SW480 (cell line): ENCODE data around the gene PRDM7.
A peak's percentile ranks its signal among the peaks of the same experiment; 100 is the strongest.
"Not testable (repeated sequence)": the region's sequence is repeated elsewhere in the genome, so short reads cannot be mapped to it uniquely, and the experiment has no call there.

Experiments used
- DNase-seq: peaks from one replicate; pipeline ENCODE4 v3.0.0-alpha.2; 2016; ENCODE audit warnings: low spot score

PRDM7 gene

GRCh38 chr16:90072442-90073105 lies 4.6 kb downstream of the PRDM7 start:
- no peak for DNase-seq

GRCh38 chr16:90070440-90070839 lies 6.7 kb downstream of the PRDM7 start:
- no peak for DNase-seq

- no peak for DNase-seq
These were observed 15.7 kb downstream of the PRDM7 start for GRCh38 chr16:90061437-90061836.

DNA sequence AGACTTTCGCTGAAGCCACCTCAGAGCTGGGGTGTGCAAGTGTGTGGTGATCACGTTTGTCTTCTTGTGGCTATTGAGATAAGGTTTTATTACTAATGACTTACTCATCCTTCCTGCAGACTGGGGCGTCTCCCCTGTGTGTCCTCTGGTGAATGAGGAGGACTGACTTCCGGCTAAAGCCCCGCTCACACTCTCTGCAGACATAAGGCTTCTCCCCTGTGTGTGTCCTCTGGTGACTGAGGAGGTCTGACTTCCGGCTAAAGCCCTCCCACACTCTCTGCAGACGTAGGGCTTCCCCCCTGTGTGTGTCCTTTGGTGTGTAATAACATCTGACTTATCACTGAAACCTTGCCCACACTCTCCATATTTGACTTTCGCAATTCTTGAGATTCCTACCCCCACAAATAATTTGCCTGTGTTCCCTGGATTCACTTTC lies 19.4 kb downstream of the PRDM7 start:
- DNase-seq = peak; percentile 56

GRCh38 chr16:90056521-90056920 lies 20.6 kb downstream of the PRDM7 start:
- not testable (repeated sequence) for DNase-seq

DNA sequence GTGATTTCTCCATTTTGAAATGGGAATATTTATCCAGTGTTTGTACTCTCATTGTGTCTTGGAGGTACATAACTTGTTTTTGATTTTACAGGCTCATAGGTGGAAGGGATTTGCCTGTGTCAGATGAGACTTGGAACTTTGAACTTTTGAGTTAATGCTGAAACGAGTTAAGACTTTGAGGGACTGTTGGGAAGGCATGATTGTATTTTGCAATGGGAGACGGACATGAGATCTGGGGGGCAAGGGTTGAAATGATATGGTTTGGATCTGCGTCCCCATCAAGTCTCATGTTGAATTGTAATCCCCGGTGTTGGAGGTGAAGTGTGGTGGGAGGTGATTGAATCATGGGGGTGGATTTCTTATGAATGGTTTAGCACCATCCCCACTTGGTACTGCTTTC lies 21.8 kb downstream of the PRDM7 start:
- DNase-seq = no peak

DNA sequence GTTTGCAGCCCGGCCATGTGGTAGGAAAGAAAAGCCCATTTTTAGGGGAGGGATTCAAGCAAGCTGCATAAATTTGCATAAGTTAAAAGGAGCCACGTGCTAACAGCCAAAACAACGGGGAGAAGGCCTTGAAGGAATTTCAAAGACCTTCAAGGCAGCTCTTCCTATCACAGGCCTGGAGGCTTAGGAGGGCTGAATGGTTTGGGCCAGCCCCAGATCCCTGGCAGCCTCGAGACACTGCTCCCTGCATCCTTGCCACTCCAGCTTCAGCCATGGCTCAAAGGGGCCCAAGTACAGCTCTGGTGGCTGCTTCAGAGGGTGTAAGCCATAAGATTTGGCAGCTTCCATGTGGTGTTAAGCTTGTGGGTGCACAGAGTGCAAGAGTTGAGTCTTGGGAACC lies 22.6 kb downstream of the PRDM7 start:
- no peak for DNase-seq

DNA sequence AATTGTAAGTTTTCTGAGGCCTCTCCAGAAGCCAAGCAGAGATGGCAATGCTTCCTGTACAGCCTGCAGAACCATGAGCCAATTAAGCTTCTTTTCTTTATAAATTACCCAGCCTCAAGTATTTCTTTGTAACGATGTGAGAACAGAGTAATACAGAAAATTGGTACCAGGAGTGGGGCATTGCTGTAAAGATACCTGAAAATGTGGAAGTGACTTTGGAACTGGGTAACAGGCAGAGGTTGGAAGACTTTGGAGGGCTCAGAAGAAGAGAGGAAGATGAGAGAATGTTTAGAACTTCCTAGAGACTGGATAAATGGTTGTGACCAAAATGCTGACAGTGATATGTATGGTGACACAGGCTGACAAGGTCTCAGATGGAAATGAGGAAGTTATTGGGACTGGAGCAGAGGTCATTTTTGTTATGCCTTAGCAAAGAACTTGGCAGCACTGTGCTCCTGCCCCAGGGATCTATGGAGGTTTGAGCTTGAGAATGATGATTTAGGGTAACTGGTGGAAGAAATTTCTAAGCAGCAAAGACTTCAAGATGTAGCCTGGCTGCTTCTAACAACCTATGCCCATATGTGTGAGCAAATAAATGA lies 23.1 kb downstream of the PRDM7 start:
- no peak for DNase-seq

GRCh38 chr16:90050969-90051368 lies 26.2 kb downstream of the PRDM7 start:
- DNase-seq = no peak

DNA sequence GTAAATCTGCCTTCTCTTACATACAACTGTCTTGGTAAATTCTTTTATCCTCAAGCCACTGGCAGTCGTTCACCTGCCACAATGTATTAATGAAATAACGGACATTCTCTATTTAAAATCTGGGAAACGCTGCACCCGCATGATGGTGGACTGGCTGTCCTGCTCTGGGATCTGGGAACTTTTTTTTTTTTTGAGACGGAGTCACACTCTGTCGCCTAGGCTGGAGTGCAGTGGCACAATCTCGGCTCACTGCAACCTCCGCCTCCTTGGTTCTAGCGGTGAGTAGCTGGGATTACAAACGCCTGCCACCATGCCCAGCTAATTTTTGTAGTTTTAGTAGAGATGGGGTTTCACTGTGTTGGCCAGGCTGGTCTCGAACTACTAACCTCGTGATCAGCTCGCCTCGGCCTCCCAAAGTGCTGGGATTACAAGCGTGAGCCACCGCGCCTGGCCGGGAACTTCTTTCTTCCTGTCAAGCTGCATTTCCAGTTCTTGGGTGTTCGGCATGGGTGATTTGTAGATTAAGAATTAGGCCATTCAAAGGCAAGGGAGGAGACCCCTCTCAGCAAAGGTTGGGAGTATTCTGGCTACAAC lies 28.3 kb downstream of the PRDM7 start:
- DNase-seq = no peak

GRCh38 chr16:90048347-90048722 lies 28.8 kb downstream of the PRDM7 start:
- DNase-seq = no peak

GRCh38 chr16:90047714-90048346 lies 29.3 kb downstream of the PRDM7 start:
- no peak for DNase-seq

GRCh38 chr16:90046971-90047713 lies 30.0 kb downstream of the PRDM7 start:
- peak; percentile 17 for DNase-seq

DNA sequence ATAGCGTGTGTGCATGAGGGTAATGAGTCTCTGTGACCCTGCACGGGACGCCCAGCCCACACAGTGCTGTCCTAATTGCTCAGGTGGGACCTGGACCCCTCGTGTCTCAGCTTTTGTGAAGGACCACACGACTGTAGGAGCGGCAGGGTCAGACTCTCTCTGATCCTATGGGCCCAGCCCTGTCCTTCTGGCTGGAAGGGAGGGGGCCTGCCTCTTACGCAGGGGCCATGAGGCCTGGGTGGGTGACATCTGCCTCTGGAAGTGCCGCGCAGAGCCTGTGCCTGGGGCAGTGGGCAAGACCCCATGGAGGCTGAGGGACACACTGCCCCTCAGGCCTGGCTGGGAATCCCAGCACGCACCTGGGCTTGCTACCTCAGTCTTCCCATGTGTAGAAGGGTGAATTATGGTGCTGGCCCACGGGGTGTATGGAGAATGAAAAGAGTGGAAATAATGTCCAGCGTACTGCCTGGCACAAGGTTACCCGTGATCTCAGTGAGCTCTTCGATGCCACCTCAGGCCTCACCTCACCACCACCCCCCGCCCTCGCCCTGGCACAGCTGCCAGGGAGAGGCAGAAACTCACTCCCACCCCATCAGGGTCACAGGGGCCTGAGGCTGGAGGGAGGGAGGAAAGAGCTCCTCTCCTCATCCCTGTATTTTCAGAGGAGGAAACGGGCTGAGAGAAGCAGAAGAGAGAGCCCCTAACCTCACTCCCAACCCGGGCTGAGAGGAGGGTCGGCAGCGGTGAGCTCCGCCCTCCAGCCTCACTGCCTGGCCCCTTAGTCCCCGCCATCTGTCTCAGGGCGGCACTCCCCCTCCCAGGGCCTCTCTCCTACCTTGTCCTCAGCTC lies 30.8 kb downstream of the PRDM7 start:
- DNase-seq = no peak

DNA sequence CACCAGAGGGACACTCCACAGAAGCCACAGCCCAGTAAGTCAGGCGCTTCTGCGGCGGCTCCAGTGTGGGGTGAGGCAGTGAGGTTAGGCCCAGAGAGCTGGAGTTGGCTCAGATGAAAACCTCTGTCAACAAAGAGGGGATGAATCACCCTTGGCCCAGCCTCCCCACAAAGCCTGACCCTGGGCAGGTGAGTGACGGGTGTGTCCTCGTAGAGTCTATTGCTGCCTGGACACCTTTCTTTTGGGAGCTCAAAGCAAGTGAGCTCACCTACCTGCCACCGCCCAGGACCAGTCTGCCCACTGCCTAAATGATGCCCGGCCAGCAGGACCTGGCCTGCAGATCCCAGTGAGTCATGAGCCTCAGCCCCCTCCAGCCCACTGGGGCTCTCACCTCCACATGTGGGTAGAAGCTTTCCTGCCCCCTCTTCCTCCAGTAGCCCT lies 33.0 kb downstream of the PRDM7 start:
- DNase-seq = peak; percentile 95

GRCh38 chr16:90043526-90043925 lies 33.6 kb downstream of the PRDM7 start:
- peak; percentile 83 for DNase-seq

- no peak for DNase-seq
These were observed 34.1 kb downstream of the PRDM7 start for GRCh38 chr16:90042946-90043514.

DNA sequence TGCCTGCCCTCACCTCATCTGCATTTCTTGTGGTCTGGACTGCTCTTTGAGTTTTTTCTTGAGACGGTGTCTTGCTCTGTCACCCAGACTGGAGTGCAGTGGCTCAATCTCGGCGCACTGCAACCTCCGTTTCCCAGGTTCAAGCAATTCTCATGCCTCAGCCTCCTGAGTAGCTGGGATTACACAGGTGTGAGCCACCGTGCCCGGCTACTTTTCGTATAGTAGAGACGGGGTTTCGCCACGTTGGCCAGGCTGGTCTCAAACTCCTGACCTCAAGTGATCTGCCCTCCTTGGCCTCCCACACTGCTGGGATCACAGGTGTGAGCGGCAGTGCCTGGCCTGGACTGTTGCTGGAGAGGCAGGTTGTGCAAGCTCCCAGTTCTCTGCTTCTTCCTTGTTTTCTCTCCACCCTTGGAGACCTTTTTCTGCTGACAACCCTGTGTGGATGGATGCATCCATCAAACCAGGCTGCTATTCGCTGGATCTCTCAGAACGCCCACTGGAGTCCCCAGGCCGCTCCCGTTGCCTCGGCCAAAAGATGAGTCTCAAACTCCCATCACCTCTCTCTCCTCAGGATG lies 35.1 kb downstream of the PRDM7 start:
- DNase-seq = no peak

- no peak for DNase-seq
These were observed 36.7 kb downstream of the PRDM7 start for GRCh38 chr16:90040152-90041023.

- no peak for DNase-seq
These were observed 39.9 kb downstream of the PRDM7 start for GRCh38 chr16:90037276-90037675.
